NT2/D1 (cell line): ENCODE data around the gene PAQR7.
A peak's percentile ranks its signal among the peaks of the same experiment; 100 is the strongest.

Experiments used
- DNase-seq: peaks from one replicate; pipeline ENCODE4 v3.0.0-alpha.2; 2011; ENCODE audit warnings: low read depth, low spot score
- H3K27me3 ChIP-seq: 2 replicates; pipeline ENCODE4 v1.6.0; 2011; ENCODE audit warnings: mild to moderate bottlenecking; ENCODE audit not compliant: insufficient read length, insufficient read depth
- H3K36me3 ChIP-seq: 2 replicates; pipeline ENCODE4 v1.6.1; 2011; ENCODE audit warnings: mild to moderate bottlenecking, low read length, mixed read lengths; ENCODE audit not compliant: insufficient read depth, insufficient read length
- H3K4me1 ChIP-seq: 2 replicates; pipeline ENCODE4 v1.5.1; 2011; ENCODE audit not compliant: insufficient read depth, insufficient read length
- H3K4me3 ChIP-seq: 2 replicates; pipeline ENCODE4 v1.5.1; 2011; ENCODE audit warnings: low read depth; ENCODE audit not compliant: insufficient read length
- H3K9ac ChIP-seq: 2 replicates; pipeline ENCODE4 v1.6.0; 2011; ENCODE audit warnings: low read depth; ENCODE audit not compliant: insufficient read length
- H3K9me3 ChIP-seq: 2 replicates; pipeline ENCODE4 v1.5.1; 2011; ENCODE audit warnings: mild to moderate bottlenecking, low read length; ENCODE audit not compliant: insufficient read depth
- SUZ12 ChIP-seq: IDR thresholded peaks from 2 replicates; pipeline ENCODE4 v1.6.1; 2011; ENCODE audit not compliant: insufficient read length, insufficient read depth; ENCODE audit errors: extremely low read depth
- YY1 ChIP-seq: IDR thresholded peaks from 2 replicates; pipeline ENCODE4 v1.6.1; 2011; ENCODE audit not compliant: insufficient read length, insufficient read depth
- ZNF274 ChIP-seq: IDR thresholded peaks from 2 replicates; pipeline ENCODE4 v1.6.1; 2011; ENCODE audit warnings: mild to moderate bottlenecking, low read depth, low read length

The PAQR7 gene

GRCh38 chr1:25866288-25866687, 9.2 kb downstream of the PAQR7 start:
- Histone ChIP-seq H3K27me3 (no peaks in the 10 kb centered on the region), H3K4me3 (no peak overlapping the region), H3K9ac (no peak overlapping the region), H3K36me3 (peaks cover 36% of the 10 kb centered on the region), H3K9me3 (no peaks in the 10 kb centered on the region), H3K4me1 (peaks cover 32% of the 10 kb centered on the region)
- no peak for DNase-seq
- TF ChIP-seq ZNF274 (no peak), YY1 (no peak)

- H3K27me3 ChIP-seq: no peaks in the 10 kb centered on the region
- TF ChIP-seq YY1 (no peak), SUZ12 (no peak), ZNF274 (no peak)
- H3K4me3 ChIP-seq: no peak overlapping the region
- H3K4me1 ChIP-seq: peaks cover 24% of the 10 kb centered on the region
- no peak overlapping the region for H3K9ac ChIP-seq
- no peak for DNase-seq
- H3K36me3 ChIP-seq: peaks cover 26% of the 10 kb centered on the region
- H3K9me3 ChIP-seq: no peaks in the 10 kb centered on the region
Measured at GRCh38 chr1:25864434-25864833, 11.1 kb downstream of the PAQR7 start.

DNA sequence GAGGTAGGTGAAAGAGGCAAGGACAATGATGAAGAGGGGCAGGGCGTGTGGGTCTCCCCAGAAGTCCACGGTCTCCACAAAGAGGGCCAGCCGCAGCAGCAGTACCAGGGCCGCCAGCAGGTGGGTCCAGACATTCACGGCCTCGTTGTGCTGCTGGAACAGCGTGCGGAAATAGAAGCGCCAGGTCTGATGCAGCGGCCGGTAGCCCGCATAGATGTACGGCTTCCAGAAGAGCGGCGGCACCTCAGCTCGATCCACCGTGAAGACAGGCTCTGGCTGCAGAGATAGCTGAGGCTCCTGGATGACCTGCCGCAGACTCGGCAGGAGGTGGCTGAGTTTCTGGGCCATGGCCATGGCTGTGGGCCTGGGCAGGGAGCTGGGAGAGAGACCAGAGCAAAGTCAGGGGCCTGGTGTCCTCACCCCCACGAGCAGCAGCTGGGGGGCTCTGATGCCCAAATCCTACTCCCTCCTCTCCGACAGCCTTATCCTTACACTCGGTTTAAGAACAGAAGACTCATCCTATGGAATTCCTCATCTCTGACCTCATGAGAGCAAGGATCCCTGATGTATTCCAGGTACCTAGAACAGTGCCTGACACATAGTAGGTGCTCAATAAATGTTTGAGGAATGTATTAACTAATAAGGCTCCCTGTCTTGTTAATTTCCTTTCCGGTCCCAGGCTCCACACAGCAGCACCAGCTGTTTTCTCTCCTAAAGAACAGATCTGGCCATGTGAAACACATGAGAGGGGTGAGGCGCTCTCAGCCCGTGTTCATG, 11.8 kb downstream of the PAQR7 start:
- Histone ChIP-seq H3K4me1 (peaks cover 24% of the 10 kb centered on the region), H3K36me3 (peaks cover 23% of the 10 kb centered on the region), H3K9me3 (no peaks in the 10 kb centered on the region), H3K9ac (no peak overlapping the region), H3K4me3 (no peak overlapping the region), H3K27me3 (no peaks in the 10 kb centered on the region)
- no peak for TF ChIP-seq ZNF274
- no peak for DNase-seq

GRCh38 chr1:25862785-25863485, 12.6 kb downstream of the PAQR7 start:
- Histone ChIP-seq H3K4me3 (no peak overlapping the region), H3K27me3 (no peaks in the 10 kb centered on the region), H3K4me1 (peaks cover 20% of the 10 kb centered on the region), H3K9me3 (no peaks in the 10 kb centered on the region), H3K36me3 (peaks cover 21% of the 10 kb centered on the region), H3K9ac (peak overlapping the region; percentile 51)
- TF ChIP-seq ZNF274: no peak
- TF ChIP-seq YY1: no peak
- no peak for TF ChIP-seq SUZ12
- DNase-seq: no peak

- Histone ChIP-seq H3K27me3 (no peaks in the 10 kb centered on the region), H3K9me3 (no peaks in the 10 kb centered on the region), H3K4me1 (peaks cover 11% of the 10 kb centered on the region), H3K36me3 (peaks cover 24% of the 10 kb centered on the region), H3K4me3 (no peak overlapping the region), H3K9ac (peak overlapping the region; percentile 51)
- TF ChIP-seq YY1: no peak
- TF ChIP-seq SUZ12: no peak
- TF ChIP-seq ZNF274: no peak
- DNase-seq: no peak
Measured at GRCh38 chr1:25861316-25862286, 13.9 kb downstream of the PAQR7 start.

- Histone ChIP-seq H3K4me1 (peaks cover 11% of the 10 kb centered on the region), H3K9me3 (no peaks in the 10 kb centered on the region), H3K27me3 (no peaks in the 10 kb centered on the region), H3K36me3 (peaks cover 22% of the 10 kb centered on the region), H3K9ac (peak within 1 kb of the TSS; percentile 96), H3K4me3 (peak within 1 kb of the TSS; percentile 96)
- peak; percentile 85 for DNase-seq
- TF ChIP-seq ZNF274 (no peak), YY1 (no peak), SUZ12 (no peak)
Measured at GRCh38 chr1:25858906-25859789, 16.4 kb downstream of the PAQR7 start, which contains the start of gene AUNIP. Gene AUNIP (minus strand): TSS chr1:25859457. CDS start chr1:25859357, 100 bp downstream.
